IMR-90 (cell line): Measurements from ENCODE around the gene FBN1.

Experiments used
- CTCF ChIP-seq: conservative IDR thresholded peaks from 2 replicates; pipeline ENCODE4 v1.5.1; 2012; ENCODE audit warnings: mild to moderate bottlenecking, low read depth, low read length, improper control_type of control experiment
- MAFK ChIP-seq: IDR thresholded peaks from 2 replicates; pipeline ENCODE4 v1.6.1; 2012; ENCODE audit warnings: low read depth, low read length, improper control_type of control experiment
- MAZ ChIP-seq: IDR thresholded peaks from 2 replicates; pipeline ENCODE4 v1.6.1; 2012; ENCODE audit warnings: low read depth, mild to moderate bottlenecking, low read length, improper control_type of control experiment, moderate library complexity, borderline replicate concordance
- POLR2A ChIP-seq: IDR thresholded peaks from 2 replicates; pipeline ENCODE4 v1.6.1; 2012; ENCODE audit warnings: mild to moderate bottlenecking, low read depth, low read length
- RFX5 ChIP-seq: IDR thresholded peaks from 2 replicates; pipeline ENCODE4 v1.8.0; 2012; ENCODE audit warnings: low read depth, mild to moderate bottlenecking, low read length, moderate library complexity
- USF2 ChIP-seq: fragments of 150-350 bp; IDR thresholded peaks from 2 replicates; pipeline ENCODE4 v1.6.1; 2017; ENCODE audit warnings: mild to moderate bottlenecking, antibody characterized with exemption, low read length, low read depth

- no peak for TF ChIP-seq CTCF
- no peak for TF ChIP-seq POLR2A
- TF ChIP-seq USF2, result no peak
- TF ChIP-seq RFX5, result no peak
- no peak for TF ChIP-seq MAZ
- TF ChIP-seq MAFK, result no peak
These were observed 180.1 kb downstream of the FBN1 start for GRCh38 chr15:48465410-48465809.
